Lung (tissue), 12 donors: ENCODE measurements around the gene TGM1. TPM values are rescaled to one million over a fixed set of nuclear protein-coding genes. Genes with fewer than 3 reads are reported as not detected.
A peak's percentile ranks its signal among the peaks of the same experiment; 100 is the strongest.

ENCODE experiments used
- ATAC-seq: fragments of 200-7000 bp; cut with Tn5 transposase; one replicate; pipeline ENCODE4 v1.9.1; 2020; ENCODE audit warnings: moderate number of reproducible peaks; ENCODE audit not compliant: insufficient read depth, low FRiP score
- DNase-seq, 3 donors: peaks; one replicate each; pipeline ENCODE4 v3.0.0-alpha.2; 2013 to 2017
- H3K27ac ChIP-seq, 2 donors: one replicate each; pipeline ENCODE4 v1.5.1; 2013; ENCODE audit warnings: mild to moderate bottlenecking in 2 of 2, moderate library complexity in 2 of 2, control low read depth in 1 of 2, inconsistent platforms in 1 of 2, low read depth in 1 of 2, low read length in 1 of 2
- H3K27me3 ChIP-seq, 3 donors: one replicate each; pipeline ENCODE4 v1.5.1; 2013; ENCODE audit warnings: low read length in 2 of 3; ENCODE audit not compliant: control insufficient read depth in 3 of 3, insufficient read depth in 3 of 3
- H3K36me3 ChIP-seq, 4 donors: one replicate each; pipeline ENCODE4 v1.5.1; 2013; ENCODE audit warnings: low read length in 4 of 4, mild to moderate bottlenecking in 1 of 4, moderate library complexity in 1 of 4; ENCODE audit not compliant: control insufficient read depth in 4 of 4, insufficient read depth in 4 of 4
- H3K4me1 ChIP-seq, 5 donors: one replicate each; pipeline ENCODE4 v1.5.1; 2013; ENCODE audit warnings: low read length in 5 of 5, mild to moderate bottlenecking in 2 of 5, moderate library complexity in 1 of 5; ENCODE audit not compliant: control insufficient read depth in 5 of 5, insufficient read depth in 5 of 5
- H3K4me3 ChIP-seq: one replicate; pipeline ENCODE4 v1.5.1; 2013; ENCODE audit warnings: mild to moderate bottlenecking, control low read depth, moderate library complexity
- H3K9ac ChIP-seq, 2 donors: one replicate each; pipeline ENCODE4 v1.5.1; 2013; ENCODE audit warnings: low read length in 2 of 2, control low read depth in 1 of 2; ENCODE audit not compliant: insufficient read depth in 1 of 2
- H3K9me3 ChIP-seq, 4 donors: one replicate each; pipeline ENCODE4 v1.5.1; 2013; ENCODE audit warnings: low read length in 3 of 4, mild to moderate bottlenecking in 1 of 4, moderate library complexity in 1 of 4; ENCODE audit not compliant: control insufficient read depth in 4 of 4, insufficient read depth in 3 of 4
- WGBS, 2 donors: extraction: QIAGEN DNeasy Blood & Tissue Kit; methylation state at CpG; one replicate each; pipeline ENCODE4 v1.1.7; 2013; 5-methylcytosine and 5-hydroxymethylcytosine counted together
- polyA plus RNA-seq, 2 donors: library from polyadenylated mRNA; stranded (reverse); fragments of 200-250 nt; gene quantifications; one replicate each; pipeline ENCODE4 v1.2.1, GENCODE V29; 2013
- total RNA-seq, 2 donors: library from RNA; depleted of rRNA in 1 of 2; stranded (reverse); fragments of >200 nt in 1 of 2; gene quantifications; one replicate each; pipeline ENCODE4 v1.2.1, GENCODE V29; 2014 to 2021
- TF ChIP-seq, protein P1 (sequence below): IDR thresholded peaks from 2 replicates; pipeline ENCODE4 v1.5.1; 2012; ENCODE audit warnings: mild to moderate bottlenecking; ENCODE audit errors: control extremely low read depth, extremely low read depth
- donor health status: control.
- donor health status: control.
- donor health status: Bipolar disorder and iron deficiency.
- donor health status: healthy.
- donor health status: DM: yes; HTN: yes; CAD: no.

The TGM1 gene
- total and polyA plus RNA-seq, 4 donors = 1.9 to 11.3 (median 9.3) TPM

DNA sequence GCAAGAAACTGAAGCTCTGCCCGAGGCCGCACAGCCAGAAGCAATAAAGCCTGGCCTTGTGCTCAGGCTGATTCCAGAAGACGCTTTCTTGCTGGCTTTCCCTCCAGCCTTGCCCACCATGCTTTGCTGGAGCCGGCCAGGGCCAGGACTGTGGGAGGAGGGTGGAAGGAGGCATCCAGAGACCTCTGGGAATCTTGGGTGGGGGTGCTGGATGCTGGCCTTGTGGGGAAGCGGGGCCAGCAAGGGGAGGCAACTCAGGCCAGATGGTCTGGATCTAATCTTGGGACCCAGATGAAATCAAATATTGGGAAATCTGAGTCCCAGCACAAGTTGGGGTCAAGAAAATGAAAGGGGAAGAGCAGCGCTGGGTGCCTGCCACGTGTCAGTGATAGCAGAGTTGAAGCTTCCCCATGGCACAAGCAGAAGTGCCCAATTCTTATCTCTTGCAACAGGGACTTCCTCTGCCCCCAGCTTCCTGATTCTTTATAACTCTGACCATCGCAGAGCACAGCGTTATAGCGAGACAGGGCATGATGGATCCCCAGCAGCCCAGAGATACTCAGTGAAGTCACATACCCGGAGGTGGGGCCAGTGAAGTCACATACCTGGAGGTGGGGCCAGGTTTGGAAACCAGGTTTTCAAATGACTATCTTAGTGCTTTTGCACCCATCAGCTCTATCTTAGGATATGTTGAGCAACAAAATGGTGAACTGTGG, 14.8 kb upstream of the TGM1 start:
- Histone ChIP-seq H3K9me3 (no peaks in the 10 kb centered on the region), H3K9ac (peak overlapping the region in 1 of 2 donors; percentile 25), H3K27ac (peak overlapping the region in 1 of 2 donors; percentile 30), H3K4me3 (no peak overlapping the region), H3K36me3 (no peaks in the 10 kb centered on the region), H3K27me3 (no peaks in the 10 kb centered on the region), H3K4me1 (peaks cover 0 to 5% (median 2%) of the 10 kb centered on the region in 5 donors)
- WGBS, 2 donors = 48 to 65% methylated on average over 11 of the region's 11 CpGs
- TF ChIP-seq, protein P1, sequence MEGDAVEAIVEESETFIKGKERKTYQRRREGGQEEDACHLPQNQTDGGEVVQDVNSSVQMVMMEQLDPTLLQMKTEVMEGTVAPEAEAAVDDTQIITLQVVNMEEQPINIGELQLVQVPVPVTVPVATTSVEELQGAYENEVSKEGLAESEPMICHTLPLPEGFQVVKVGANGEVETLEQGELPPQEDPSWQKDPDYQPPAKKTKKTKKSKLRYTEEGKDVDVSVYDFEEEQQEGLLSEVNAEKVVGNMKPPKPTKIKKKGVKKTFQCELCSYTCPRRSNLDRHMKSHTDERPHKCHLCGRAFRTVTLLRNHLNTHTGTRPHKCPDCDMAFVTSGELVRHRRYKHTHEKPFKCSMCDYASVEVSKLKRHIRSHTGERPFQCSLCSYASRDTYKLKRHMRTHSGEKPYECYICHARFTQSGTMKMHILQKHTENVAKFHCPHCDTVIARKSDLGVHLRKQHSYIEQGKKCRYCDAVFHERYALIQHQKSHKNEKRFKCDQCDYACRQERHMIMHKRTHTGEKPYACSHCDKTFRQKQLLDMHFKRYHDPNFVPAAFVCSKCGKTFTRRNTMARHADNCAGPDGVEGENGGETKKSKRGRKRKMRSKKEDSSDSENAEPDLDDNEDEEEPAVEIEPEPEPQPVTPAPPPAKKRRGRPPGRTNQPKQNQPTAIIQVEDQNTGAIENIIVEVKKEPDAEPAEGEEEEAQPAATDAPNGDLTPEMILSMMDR = no peak
- DNase-seq = no peak
- no peak for ATAC-seq

DNA sequence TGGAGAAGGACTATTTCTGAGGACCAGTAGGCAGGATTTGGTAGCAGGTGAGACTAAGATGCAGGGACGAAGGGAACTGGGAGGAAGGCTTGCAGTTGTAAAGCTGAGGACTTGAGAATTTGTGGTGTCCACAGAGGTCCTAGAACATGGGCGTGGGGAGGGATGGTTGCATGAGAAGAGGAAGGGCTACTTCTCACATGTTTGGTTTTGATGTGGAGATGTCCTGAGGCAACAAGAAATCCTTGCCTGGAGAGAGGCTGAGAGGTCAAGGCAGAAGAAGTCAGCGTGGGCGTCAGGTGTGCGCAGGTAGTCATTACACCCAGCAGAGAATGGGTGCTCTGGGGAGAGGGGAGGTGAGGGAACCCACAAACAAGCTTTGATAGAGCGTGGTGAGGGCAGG, 14.1 kb upstream of the TGM1 start:
- Histone ChIP-seq H3K4me3 (no peak overlapping the region), H3K9me3 (no peaks in the 10 kb centered on the region), H3K27me3 (no peaks in the 10 kb centered on the region), H3K4me1 (peaks cover under 1 to 7% (median 5%) of the 10 kb centered on the region in 5 donors), H3K27ac (peak overlapping the region in 1 of 2 donors; percentile 52), H3K9ac (peak overlapping the region in 1 of 2 donors; percentile 25), H3K36me3 (no peaks in the 10 kb centered on the region)
- DNase-seq (no peak), ATAC-seq (no peak)
- WGBS, 2 donors = 83 to 87% methylated on average over 6 of the region's 6 CpGs
- TF ChIP-seq, protein P1 = no peak

DNA sequence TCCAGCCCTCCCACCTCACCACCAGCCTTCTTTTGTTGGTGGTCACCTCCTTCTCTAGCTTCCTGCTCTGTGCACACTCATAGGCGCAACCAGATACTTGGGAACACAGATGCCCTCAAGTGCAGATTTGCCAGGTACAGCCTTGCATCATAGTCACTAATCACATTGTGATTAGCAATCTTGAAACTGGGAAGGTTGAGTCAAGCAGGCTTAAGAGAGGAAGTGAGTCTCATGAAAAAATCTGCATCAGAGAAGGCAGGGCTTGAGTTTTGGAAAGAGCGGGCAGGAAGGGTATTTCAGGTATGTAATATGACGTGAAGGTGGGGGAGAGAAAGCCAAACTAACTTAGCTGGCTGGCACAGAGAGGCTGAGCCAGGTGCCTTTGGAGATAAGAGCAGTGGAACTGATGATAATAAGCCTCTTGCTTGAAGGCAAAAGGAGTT, 11.1 kb upstream of the TGM1 start:
- ATAC-seq = peak; percentile 28
- peaks cover 0 to 5% (median 0%) of the 10 kb centered on the region in 4 donors for H3K36me3 ChIP-seq
- H3K9ac ChIP-seq = no peak overlapping the region
- peak overlapping the region; percentile 0 to 78 for H3K27ac ChIP-seq
- 36 to 42% methylated on average over 3 of the region's 3 CpGs for WGBS, 2 donors
- H3K9me3 ChIP-seq = no peaks in the 10 kb centered on the region
- H3K4me3 ChIP-seq = no peak overlapping the region
- H3K27me3 ChIP-seq = no peaks in the 10 kb centered on the region
- TF ChIP-seq, protein P1 = no peak
- DNase-seq = peak in 2 of 3 donors; percentile 29 to 58
- peaks cover 4 to 11% (median 6%) of the 10 kb centered on the region in 5 donors for H3K4me1 ChIP-seq
